NCI-H187 (cell line): Measurements from ENCODE around the gene HPS4.

Experiments used
- DNase-seq, 2 experiments: peaks; one replicate each; lab custom pipeline; 2025; lab: John Stamatoyannopoulos, UW

Gene HPS4

GRCh38 chr22:26464312-26464711 lies 19.3 kb downstream of the HPS4 start:
- DNase-seq: no peak

- DNase-seq: no peak
Observed at GRCh38 chr22:26463688-26464087, 19.9 kb downstream of the HPS4 start.

GRCh38 chr22:26463101-26463661 lies 20.4 kb downstream of the HPS4 start:
- DNase-seq: no peak

GRCh38 chr22:26462641-26463040 lies 20.9 kb downstream of the HPS4 start:
- no peak for DNase-seq

- no peak for DNase-seq
Observed at GRCh38 chr22:26462051-26462450, 21.5 kb downstream of the HPS4 start.

- DNase-seq: peak; percentile 7 to 17
Observed at GRCh38 chr22:26461188-26461810, 22.3 kb downstream of the HPS4 start.

- DNase-seq: no peak
Observed at GRCh38 chr22:26460202-26460601, 23.4 kb downstream of the HPS4 start.

GRCh38 chr22:26457661-26458272 lies 25.8 kb downstream of the HPS4 start:
- DNase-seq: no peak

GRCh38 chr22:26453812-26454500 lies 29.6 kb downstream of the HPS4 start:
- DNase-seq: no peak

GRCh38 chr22:26453216-26453615 lies 30.4 kb downstream of the HPS4 start:
- no peak for DNase-seq

- no peak for DNase-seq
Observed at GRCh38 chr22:26452236-26453016, 31.2 kb downstream of the HPS4 start.

GRCh38 chr22:26450453-26451185 lies 33.0 kb downstream of the HPS4 start:
- no peak for DNase-seq

- DNase-seq: no peak
Observed at GRCh38 chr22:26448941-26449340, 34.6 kb downstream of the HPS4 start.

GRCh38 chr22:26448334-26448733 lies 35.2 kb downstream of the HPS4 start:
- DNase-seq: no peak

- DNase-seq: no peak
Observed at GRCh38 chr22:26447584-26448329, 35.8 kb downstream of the HPS4 start.

GRCh38 chr22:26446808-26447515 lies 36.6 kb downstream of the HPS4 start:
- no peak for DNase-seq

- no peak for DNase-seq
Observed at GRCh38 chr22:26445577-26446275, 37.9 kb downstream of the HPS4 start.

GRCh38 chr22:26444777-26445176 lies 38.8 kb downstream of the HPS4 start:
- DNase-seq: peak in 1 of 2 experiments; percentile 39

GRCh38 chr22:26443901-26444690 lies 39.5 kb downstream of the HPS4 start:
- DNase-seq: peak; percentile 53 to 74
